Muscle of leg (tissue), 16 donors: ENCODE data around the gene EPPIN. TPM values are rescaled to one million over a fixed set of nuclear protein-coding genes. Genes with fewer than 3 reads are reported as not detected.
A peak's percentile ranks its signal among the peaks of the same experiment; 100 is the strongest.
"Not testable (repeated sequence)": the region's sequence is repeated elsewhere in the genome, so short reads cannot be mapped to it uniquely, and the experiment has no call there.

Experiments used
- DNase-seq: peaks from one replicate; pipeline ENCODE4 v3.0.0; 2013
- H3K27ac ChIP-seq: one replicate; pipeline ENCODE4 v1.5.1; 2013; ENCODE audit warnings: mild to moderate bottlenecking, low read length, control low read depth
- H3K27me3 ChIP-seq: one replicate; pipeline ENCODE4 v1.6.1; 2013; ENCODE audit warnings: low read length; ENCODE audit not compliant: control insufficient read depth, insufficient read depth
- H3K36me3 ChIP-seq: one replicate; pipeline ENCODE4 v1.6.1; 2013; ENCODE audit warnings: low read length; ENCODE audit not compliant: control insufficient read depth, insufficient read depth
- H3K4me1 ChIP-seq: one replicate; pipeline ENCODE4 v1.6.1; 2013; ENCODE audit warnings: low read length; ENCODE audit not compliant: control insufficient read depth, insufficient read depth
- H3K4me3 ChIP-seq: one replicate; pipeline ENCODE4 v1.5.1; 2013; ENCODE audit warnings: low read length, control low read depth
- H3K9me3 ChIP-seq: replicated peaks from 2 replicates; pipeline ENCODE4 v1.6.1; 2013; ENCODE audit warnings: low read depth, low read length; ENCODE audit not compliant: control insufficient read depth
- WGBS: methylation state at CpG from one replicate; pipeline ENCODE4 v1.1.5; 2013; ENCODE audit warnings: missing lambda C conversion rate; ENCODE audit not compliant: insufficient coverage; 5-methylcytosine and 5-hydroxymethylcytosine counted together
- long read RNA-seq, 11 donors: transcript quantifications; one replicate each; lab custom pipeline, GENCODE V29; 2026
- polyA plus RNA-seq, 8 donors: library from polyadenylated mRNA; unstranded; fragments of 120-200 nt; gene quantifications; one replicate each; pipeline versions ENCODE4 v1.2.1 to v1.2.3, GENCODE V29; 2013; ENCODE audit warnings: inconsistent platforms in 1 of 8, low replicate concordance in 1 of 8; ENCODE audit not compliant: insufficient read length in 8 of 8, insufficient read depth in 1 of 8
- total RNA-seq: library from RNA; stranded (reverse); fragments of 120-200 nt; gene quantifications from one replicate; pipeline ENCODE4 v1.2.4, GENCODE V29; 2013

EPPIN gene
- total RNA-seq (not detected), polyA plus RNA-seq (under 1 TPM in 2 of 8 donors, not detected in 6; 0.04 to 0.09 TPM)
- long read RNA-seq, donor 1, result 0 reads
- long read RNA-seq, donor 2, result 0 reads
- long read RNA-seq, donor 3, result 0 reads
- long read RNA-seq, donor 4, result 0 reads
- long read RNA-seq, donor 5, result 0 reads
- long read RNA-seq, donor 6, result 0 reads
- long read RNA-seq, donor 7, result 0 reads
- long read RNA-seq, donor 8, result 0 reads
- long read RNA-seq, donor 9, result 0 reads
- long read RNA-seq, donor 10, result 0 reads
- long read RNA-seq, donor 11, result 0 reads

GRCh38 chr20:45547206-45547770, at the start of gene EPPIN:
Gene EPPIN, minus strand, starts transcription at chr20:45547401. Its CDS starts 44 bp downstream, at chr20:45547357.
- WGBS, result 86% methylated on average over 5 of the region's 6 CpGs
- no peaks in the 10 kb centered on the region for H3K36me3 ChIP-seq
- no peak for DNase-seq
- no peaks in the 10 kb centered on the region for H3K4me1 ChIP-seq
- H3K9me3 ChIP-seq, result no peaks in the 10 kb centered on the region
- H3K27ac ChIP-seq, result no peak within 1 kb of the TSS
- H3K27me3 ChIP-seq, result peaks cover 4% of the 10 kb centered on the region
- H3K4me3 ChIP-seq, result no peak within 1 kb of the TSS

- no CpG with 5 or more reads among the region's 1 CpG for WGBS
- no peak overlapping the region for H3K27ac ChIP-seq
- no peaks in the 10 kb centered on the region for H3K27me3 ChIP-seq
- no peaks in the 10 kb centered on the region for H3K9me3 ChIP-seq
- no peaks in the 10 kb centered on the region for H3K4me1 ChIP-seq
- H3K4me3 ChIP-seq, result no peak overlapping the region
- DNase-seq, result no peak
- no peaks in the 10 kb centered on the region for H3K36me3 ChIP-seq
Measured at GRCh38 chr20:45595235-45595634, 48.0 kb upstream of the EPPIN start.

GRCh38 chr20:45593498-45593897, 46.3 kb upstream of the EPPIN start:
- Histone ChIP-seq H3K27ac (no peak overlapping the region), H3K4me1 (no peaks in the 10 kb centered on the region), H3K27me3 (no peaks in the 10 kb centered on the region), H3K4me3 (no peak overlapping the region), H3K36me3 (no peaks in the 10 kb centered on the region), H3K9me3 (no peaks in the 10 kb centered on the region)
- WGBS, result no CpG with 5 or more reads among the region's 1 CpG
- no peak for DNase-seq

- Histone ChIP-seq H3K4me3 (no peak overlapping the region), H3K27me3 (no peaks in the 10 kb centered on the region), H3K9me3 (no peaks in the 10 kb centered on the region), H3K36me3 (no peaks in the 10 kb centered on the region), H3K27ac (no peak overlapping the region), H3K4me1 (no peaks in the 10 kb centered on the region)
- DNase-seq, result peak; percentile 3
- WGBS, result 52% methylated on average over 3 of the region's 5 CpGs
Measured at GRCh38 chr20:45592574-45593189, 45.5 kb upstream of the EPPIN start.

DNA sequence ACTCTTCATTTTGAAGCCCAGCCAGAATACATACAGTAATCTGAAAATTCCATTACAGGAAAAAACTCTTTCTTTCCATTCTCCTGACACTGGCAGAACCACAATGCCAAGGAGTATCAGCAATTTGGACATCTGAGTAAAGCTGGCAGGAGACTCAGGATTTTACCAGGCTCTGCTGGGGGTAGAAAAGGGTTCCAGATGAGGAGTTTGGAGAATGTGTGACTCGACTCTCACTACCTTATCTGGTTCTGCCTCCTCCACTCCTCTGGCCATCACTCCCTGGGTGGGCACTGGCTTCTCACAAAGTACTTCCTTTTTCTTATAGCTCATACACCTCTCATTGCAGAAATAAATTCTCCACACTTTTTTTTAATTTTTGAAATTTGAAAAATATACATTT, 42.5 kb upstream of the EPPIN start:
- Histone ChIP-seq H3K27ac (no peak overlapping the region), H3K9me3 (no peaks in the 10 kb centered on the region), H3K4me1 (no peaks in the 10 kb centered on the region), H3K4me3 (no peak overlapping the region), H3K27me3 (no peaks in the 10 kb centered on the region), H3K36me3 (no peaks in the 10 kb centered on the region)
- WGBS, result no CpG with 5 or more reads among the region's 1 CpG
- DNase-seq, result no peak

- H3K36me3 ChIP-seq, result no peaks in the 10 kb centered on the region
- DNase-seq, result no peak
- no peaks in the 10 kb centered on the region for H3K27me3 ChIP-seq
- no peak overlapping the region for H3K27ac ChIP-seq
- no peaks in the 10 kb centered on the region for H3K9me3 ChIP-seq
- H3K4me1 ChIP-seq, result no peaks in the 10 kb centered on the region
- no CpG with 5 or more reads among the region's 2 CpGs for WGBS
- no peak overlapping the region for H3K4me3 ChIP-seq
Measured at GRCh38 chr20:45588800-45589199, 41.6 kb upstream of the EPPIN start.

DNA sequence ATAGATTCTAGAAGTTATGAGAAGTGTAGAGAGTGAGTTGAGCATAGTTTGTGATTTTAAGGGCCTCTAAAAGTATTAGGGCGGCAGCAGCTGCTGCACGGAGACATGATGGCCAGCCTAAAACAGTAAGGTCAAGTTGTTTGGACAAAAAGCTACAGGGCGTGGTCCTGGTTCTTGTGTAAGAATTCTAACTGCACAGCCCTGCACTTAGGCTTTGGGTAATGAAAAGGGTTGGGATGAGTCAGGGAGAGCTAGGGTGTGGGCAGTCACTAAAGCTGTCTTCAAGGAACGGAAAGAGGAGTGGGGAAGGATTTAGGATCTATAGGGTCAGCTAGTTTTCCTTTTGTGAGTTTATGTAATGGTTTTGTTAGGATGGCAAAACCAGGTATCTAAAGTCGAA, 38.8 kb upstream of the EPPIN start:
- H3K4me3 ChIP-seq, H3K27me3 ChIP-seq, H3K27ac ChIP-seq, H3K9me3 ChIP-seq, H3K4me1 ChIP-seq, DNase-seq, H3K36me3 ChIP-seq: not testable (repeated sequence)
- WGBS, result 76% methylated on average over 5 of the region's 5 CpGs

DNA sequence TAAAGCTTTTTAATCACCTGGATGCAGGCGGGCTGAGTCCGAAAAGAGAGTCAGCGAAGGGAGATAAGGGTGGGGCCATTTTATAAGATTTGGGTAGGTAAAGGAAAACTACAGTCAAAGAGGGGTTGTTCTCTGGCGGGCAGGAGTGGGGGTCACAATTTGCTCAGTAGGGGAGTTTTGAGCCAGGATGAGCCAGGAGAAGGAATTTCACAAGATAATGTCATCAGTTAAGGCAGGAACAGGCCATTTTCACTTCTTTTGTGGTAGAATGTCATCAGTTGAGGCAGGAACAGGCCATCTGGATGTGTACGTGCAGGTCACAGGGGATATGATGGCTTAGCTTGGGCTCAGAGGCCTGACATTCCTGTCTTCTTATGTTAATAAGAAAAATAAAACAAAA, 37.1 kb upstream of the EPPIN start:
- not testable (repeated sequence) for H3K4me1 ChIP-seq, H3K9me3 ChIP-seq, H3K4me3 ChIP-seq, DNase-seq, H3K36me3 ChIP-seq, H3K27ac ChIP-seq, H3K27me3 ChIP-seq
- 65% methylated on average over 5 of the region's 5 CpGs for WGBS

GRCh38 chr20:45583502-45583901, 36.3 kb upstream of the EPPIN start:
- DNase-seq, result no peak
- no CpG with 5 or more reads among the region's 3 CpGs for whole genome bisulfite sequencing
- Histone ChIP-seq H3K27me3 (peaks cover 4% of the 10 kb centered on the region), H3K4me3 (no peak overlapping the region), H3K36me3 (no peaks in the 10 kb centered on the region), H3K4me1 (no peaks in the 10 kb centered on the region), H3K9me3 (no peaks in the 10 kb centered on the region), H3K27ac (no peak overlapping the region)

- Histone ChIP-seq H3K27me3 (peaks cover 4% of the 10 kb centered on the region), H3K27ac (no peak overlapping the region), H3K36me3 (no peaks in the 10 kb centered on the region), H3K9me3 (no peaks in the 10 kb centered on the region), H3K4me3 (no peak overlapping the region), H3K4me1 (no peaks in the 10 kb centered on the region)
- DNase-seq, result no peak
Measured at GRCh38 chr20:45581702-45582101, 34.5 kb upstream of the EPPIN start.
